Activated CD4-positive, alpha-beta T cell treated with anti-CD3 and anti-CD28 coated beads, Interleukin-2, Interleukin-4, amounts not matched to agents 100 ng/mL and 50 ng/mL, durations not matched to agents 16 hours and 8 hours (primary cell): ENCODE measurements around the gene HNRNPAB.
"Not testable (repeated sequence)": the region's sequence is repeated elsewhere in the genome, so short reads cannot be mapped to it uniquely, and the experiment has no call there.

Source experiments
- DNase-seq: peaks from one replicate; pipeline ENCODE4 v3.0.0-alpha.2; 2020; ENCODE audit warnings: low spot score

The HNRNPAB gene

DNA sequence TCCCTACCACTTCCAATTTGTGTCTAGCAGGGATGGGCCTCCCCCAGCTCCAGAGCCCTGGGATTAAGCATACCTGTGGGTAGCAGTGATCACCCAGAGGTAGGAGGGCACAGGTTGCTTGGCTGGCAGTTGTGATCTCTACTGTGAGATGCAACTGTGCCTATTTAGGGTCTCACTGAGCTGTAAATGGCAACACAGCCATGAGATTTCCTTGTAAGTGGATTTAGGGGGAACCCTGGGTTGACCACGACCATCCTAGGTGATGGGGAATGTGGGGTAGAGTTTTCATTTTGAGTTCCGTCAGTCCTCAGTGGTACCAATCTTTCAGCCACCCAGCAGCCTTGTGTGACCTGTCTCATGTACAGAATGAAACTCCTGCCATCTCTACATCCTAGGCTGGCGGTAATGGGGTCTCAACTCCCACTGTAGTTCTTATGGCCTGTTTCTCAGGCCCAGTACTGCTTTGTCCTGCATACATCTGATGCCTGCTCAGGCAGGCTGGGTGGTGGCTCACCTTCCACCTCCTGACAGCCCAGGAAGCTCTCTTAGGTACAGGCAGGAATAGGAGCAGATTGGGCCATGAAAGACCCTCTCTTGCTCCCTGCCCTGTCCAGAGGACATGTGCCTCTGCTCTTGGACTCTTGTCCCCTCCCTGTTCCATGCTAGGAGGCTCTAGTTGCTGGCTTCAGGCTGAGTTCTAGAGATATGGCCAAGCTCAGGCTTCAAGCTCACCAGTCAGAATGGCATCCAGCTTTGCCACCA, 8.1 kb downstream of the HNRNPAB start:
- DNase-seq = no peak

DNA sequence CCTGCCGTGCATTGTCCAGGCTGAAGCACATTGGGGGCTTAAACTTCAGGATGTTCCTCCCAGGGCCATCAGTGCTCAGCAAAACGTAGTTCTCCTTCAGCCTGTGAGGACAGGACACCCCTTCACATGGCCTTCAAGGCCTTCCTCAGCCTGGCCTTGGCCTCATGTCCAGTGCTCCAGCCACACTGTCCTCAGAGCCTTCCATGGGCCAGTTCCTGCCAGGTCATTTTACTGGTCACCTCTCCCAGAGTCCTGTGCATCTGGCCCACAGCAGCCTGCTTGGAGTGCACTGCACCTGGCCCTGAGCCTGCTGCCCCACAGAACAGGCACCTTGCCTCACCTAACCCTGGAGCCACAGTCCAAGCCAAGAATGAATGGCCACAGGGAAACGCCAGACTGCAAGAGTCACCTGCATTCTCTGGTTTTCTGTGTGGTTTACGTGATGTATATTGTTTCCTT, 8.7 kb downstream of the HNRNPAB start:
- DNase-seq = no peak

DNA sequence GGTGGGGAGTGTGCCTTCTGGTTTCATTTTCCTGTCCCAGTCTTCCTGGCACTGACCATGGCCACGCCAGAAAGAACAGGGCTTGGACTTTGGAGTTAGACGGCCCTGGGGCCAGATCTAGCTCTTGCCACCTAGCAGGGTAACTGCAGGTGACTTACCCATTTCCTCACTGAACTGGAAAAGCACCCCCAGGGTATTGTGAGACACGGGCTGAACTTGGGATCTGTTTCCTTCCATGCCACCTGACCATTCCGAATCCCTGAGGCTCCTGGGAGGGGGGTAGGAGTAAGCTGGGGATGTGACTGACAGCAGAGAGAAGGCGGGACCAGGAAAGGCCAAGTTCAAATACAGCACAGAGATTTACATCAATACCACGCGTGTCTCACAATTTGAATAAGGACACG, 9.4 kb downstream of the HNRNPAB start:
- DNase-seq = no peak

DNA sequence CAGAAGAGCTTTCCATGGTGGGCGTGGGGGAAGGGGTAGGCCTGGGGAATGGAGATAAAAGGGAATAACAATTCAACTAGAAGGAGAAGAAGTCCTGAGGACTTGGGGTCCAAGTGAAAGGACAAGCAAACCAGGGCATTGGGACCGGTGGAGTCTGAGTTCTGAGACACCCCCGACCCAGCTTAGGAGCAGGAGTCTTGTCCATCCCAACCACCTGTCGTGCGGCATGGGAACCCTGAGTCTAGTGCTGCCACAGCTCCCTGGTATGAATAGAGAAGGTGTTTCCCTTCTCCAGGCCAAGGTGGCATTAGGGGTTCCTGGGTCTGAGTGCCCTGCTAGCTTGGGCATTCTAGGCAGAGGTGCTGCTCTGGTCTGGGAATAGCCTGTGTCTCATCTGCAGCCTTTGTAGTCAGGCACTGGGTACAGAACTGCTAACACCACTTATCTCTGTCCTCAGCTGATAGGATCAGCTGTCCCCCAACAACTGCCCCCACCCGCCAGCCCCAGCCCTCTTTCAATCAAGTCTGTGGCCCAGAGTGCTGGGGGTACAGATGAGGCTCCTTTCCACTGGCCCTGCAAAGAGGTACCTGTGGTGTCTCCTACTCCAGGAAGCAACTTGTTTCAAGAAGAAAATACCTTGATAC, 9.9 kb downstream of the HNRNPAB start:
- no peak for DNase-seq

DNA sequence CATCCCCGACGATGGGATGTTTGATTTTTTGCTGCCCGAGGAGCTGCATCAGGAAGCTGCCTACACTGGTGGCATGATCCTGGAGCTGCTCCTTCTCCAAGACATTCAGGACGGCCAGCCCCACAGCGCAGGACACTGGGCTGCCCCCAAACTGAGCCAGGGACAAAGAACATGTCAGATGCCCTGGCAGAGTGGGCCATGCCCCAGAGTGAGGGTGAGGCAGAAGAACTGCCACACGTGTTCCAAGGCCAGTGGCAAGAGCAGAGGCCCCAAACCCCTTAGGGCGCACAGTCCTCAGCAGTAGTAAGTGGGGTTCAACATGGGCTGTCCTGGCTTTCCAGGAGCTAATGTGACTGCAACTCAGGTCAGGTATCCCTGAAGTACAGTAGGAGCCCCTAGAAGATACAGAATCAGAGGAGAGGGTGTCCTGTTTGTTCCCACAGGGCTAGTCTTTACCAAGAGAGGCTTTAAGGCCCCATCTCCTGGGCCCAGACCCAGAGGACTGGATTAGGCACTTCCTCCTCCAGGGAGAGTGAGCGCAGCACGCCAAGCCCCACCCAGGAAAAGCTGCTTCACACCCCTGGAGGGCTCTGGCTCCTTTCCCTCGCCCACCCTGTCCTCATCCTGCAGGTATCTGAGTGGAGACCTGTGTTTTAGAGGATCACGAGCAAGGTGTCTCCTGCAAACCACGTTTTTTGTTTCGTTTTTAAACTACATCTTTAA, 11.1 kb downstream of the HNRNPAB start:
- no peak for DNase-seq

DNA sequence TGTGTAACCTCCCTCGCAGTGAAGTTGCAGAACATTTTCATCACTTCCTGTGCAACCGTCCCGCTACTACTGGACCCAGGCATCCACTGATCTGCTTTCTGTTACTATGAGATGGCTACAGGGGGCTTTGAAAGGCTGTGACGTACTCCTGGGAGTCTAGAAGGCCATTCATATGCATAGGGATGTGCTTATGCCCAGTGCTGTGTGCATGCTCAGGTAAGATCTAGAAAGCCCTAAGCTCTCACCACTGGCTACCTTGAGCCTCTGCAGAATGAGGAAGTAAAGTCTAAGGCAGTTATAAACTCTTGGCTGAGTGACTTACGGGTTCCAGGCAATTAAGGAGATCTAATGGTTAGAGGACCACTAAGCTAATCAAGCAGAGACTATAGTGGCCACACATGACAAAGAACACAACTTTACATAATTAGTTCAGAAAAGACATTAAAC, 11.8 kb downstream of the HNRNPAB start:
- no peak for DNase-seq

DNA sequence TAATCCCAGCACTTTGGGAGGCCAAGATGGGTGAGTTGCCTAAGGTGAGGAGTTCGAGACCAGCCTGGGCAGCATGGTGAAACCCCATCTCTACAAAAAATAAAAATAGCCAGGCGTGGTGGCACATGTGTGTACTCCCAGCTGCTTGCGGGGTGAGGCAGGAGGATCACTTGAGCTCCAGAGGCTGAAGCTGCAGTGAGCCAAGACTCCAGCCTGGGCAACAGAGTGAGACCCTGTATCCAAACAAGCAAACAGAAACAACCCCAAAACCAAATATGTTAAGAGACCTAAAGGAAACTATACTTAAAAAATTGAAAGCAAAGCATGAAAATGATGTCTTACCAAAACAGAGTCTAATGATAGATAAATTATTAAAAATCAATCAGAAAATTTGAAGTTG, 12.4 kb downstream of the HNRNPAB start:
- no peak for DNase-seq

DNA sequence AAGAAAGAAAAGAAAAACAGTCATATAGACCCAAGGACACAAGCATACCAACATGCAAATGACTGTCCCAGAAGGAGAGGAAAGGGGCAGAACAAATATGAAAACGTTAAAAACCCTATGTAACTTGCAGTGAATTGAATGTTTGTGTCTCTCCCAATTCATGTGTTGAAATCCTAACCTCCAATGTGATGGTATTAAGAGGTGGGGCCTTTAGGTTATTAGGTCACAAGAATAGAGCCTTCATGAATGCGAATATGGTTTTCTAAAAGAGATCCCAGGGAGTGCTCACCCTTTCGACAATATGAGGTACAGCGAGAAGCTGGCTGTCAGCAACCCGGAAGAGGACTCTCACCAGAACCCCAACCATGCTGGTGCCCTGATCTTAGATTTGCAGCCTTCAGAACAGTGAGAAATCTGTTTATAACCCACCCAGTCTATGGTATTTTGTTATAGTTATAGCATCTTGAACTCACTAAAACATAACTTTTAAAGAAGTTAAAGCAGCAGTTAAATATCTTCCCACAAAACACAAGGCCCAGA, 14.0 kb downstream of the HNRNPAB start:
- DNase-seq = no peak

DNA sequence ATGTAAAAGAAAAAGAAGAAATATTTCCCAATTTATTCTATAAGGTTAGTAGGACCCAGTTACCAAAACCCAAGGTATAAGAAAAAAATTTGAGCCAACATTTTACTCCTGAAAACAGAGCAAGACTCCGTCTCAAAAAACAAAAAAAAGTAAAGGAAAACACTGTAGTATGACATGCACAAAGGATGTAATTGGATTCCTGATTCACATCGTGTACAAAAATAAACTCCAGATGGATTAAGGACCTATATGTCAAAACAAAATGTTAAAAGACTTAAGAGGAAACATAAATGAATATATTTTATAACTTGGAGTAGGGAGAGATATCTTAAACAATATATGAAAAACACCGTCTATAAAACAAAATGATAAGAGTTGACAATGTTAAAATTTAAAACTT, 14.5 kb downstream of the HNRNPAB start:
- no peak for DNase-seq

DNA sequence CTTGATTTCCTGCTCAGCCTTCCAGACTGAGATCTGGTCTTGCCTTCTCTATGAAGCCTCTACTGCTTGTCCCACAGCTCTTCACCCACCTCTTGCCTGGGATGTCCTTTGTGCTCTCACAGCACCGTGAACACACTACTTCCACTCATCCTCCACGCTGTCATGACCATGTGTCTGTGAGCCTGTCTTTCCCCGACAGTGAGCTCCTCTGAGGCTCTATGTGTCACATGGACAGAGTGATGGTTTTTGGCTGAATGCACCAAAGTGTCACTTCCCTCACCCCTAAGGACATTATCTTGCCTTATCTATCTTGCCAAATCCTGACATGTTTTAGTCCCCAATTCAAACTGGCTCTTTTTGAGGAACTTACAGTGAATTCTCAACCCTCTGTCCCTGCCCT, 16.9 kb downstream of the HNRNPAB start:
- DNase-seq = no peak

DNA sequence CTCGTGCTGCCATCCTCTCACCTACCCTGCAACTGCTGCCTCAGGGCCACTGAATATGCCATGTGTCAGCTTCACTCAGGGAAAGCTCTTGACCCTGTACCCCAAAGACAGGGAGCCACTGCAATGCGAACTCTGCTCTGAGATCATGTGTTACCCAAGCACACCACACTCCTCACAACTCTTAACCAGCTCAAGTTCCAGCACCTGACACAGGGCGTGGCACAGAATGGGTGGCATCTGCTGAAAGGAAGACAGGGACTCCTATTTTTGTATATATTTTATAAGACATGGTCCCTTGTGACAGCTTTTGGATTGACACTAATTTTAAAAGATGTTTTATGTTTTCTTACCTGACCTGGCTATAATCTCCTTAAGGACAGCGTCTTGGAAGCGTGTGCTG, 17.5 kb downstream of the HNRNPAB start:
- no peak for DNase-seq

DNA sequence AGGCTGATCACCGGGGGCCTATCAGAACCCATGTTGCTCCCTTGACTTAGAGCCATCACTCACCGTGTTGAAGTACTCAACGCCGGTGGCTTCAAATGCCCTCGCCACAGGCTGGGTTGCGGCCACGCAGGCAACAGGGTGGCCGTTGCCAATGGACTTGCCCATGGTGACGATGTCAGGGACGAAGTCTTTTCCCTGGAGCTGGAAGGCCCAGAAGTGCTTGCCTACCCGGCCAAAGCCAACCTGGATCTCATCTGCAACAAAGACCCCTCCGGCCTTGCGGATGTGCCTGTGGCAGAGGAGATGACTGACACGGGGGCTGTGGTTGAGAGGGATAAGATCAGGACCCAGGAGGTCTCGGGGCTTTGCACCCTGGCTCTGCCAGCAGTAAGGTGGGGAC, 18.0 kb downstream of the HNRNPAB start:
- no peak for DNase-seq

DNA sequence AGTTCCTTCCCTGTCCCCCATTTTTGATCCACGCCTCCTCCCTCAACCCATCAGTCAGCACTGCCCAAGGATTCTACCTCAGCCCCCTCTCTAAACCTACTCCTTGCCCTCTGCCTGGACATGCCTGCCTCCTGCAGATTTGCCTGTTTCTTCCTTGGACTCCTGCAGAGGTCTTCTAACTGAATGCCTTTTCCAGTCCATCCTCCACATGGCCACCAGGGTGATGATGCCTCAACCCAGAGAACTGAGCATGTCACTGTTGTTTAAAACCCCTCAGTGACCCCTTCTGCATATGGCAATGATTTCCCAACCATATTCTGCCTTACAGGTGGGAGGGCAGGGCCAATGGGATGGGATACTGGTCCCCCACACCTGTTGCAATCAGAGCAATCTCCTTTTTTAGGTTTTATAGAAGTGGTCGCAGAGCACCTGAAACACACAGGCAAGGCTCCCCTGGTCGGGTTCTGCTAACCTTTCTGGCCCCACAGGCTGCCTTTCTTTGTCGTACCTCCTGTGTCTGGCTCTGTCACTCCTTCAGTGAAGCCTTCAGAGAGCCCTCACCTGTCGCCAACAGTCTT, 19.0 kb downstream of the HNRNPAB start:
- DNase-seq = no peak

DNA sequence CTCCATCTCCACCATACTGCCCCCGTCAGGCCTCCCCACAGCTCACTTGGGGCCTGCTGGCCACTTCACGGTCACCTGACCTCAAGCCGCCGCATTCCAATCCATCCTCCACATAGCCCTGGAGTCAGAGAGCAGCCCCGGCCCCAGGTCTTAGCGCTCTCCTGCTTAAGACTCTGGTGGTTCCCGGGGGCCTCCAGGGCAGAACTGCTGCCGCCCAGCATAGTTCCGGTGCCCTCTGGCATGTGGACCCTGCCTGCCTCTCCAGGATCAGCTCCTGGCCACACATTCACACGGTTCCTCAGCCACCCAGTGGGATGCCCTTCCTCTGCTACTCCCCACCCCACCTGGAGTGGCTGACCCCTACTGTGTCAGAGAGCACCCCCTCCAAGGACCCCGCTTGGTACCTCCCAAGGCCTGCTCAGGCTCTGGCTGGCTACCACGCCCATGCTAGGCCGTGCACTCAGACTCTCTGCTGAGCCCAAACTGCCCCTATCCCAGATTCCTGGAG, 19.5 kb downstream of the HNRNPAB start:
- no peak for DNase-seq

DNA sequence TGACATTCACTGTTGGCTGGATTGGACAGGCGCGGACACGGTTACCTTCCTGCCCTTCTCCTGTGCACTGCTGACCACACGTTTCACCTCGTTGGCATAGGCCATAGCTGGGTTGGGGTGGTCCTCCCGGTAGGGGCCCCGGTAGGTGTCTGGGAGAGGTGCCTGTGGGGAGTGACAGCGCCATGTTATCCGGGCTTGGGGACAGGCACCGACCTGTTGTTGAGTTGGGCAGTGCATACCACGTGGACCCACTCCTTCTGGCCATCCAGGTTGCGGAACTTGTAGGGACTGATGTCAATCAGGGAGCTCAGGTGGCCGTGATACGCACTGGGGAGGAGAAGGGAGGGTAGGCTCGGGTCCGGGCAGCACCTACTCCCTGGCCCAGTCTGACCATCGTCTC, 20.1 kb downstream of the HNRNPAB start:
- DNase-seq = no peak

DNA sequence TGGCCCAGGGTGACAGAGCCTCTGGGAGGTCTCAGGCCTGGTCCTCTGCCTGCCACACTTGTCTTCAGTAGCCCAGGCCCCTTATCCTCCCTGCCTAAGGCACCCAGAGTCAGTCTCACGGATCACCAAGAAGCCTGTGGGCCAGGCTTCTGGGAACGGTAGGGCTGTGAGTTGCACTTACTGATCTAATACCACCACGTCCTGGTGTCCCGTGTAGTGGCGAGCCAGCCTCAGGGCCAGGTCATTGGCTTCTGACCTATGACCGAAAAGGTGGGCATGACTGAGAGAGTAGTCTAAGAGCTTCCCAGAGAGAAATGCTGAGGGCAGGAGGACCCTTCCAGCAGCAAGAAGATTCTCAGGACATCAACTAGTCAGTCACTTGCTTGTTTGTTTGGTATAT, 20.8 kb downstream of the HNRNPAB start:
- no peak for DNase-seq

DNA sequence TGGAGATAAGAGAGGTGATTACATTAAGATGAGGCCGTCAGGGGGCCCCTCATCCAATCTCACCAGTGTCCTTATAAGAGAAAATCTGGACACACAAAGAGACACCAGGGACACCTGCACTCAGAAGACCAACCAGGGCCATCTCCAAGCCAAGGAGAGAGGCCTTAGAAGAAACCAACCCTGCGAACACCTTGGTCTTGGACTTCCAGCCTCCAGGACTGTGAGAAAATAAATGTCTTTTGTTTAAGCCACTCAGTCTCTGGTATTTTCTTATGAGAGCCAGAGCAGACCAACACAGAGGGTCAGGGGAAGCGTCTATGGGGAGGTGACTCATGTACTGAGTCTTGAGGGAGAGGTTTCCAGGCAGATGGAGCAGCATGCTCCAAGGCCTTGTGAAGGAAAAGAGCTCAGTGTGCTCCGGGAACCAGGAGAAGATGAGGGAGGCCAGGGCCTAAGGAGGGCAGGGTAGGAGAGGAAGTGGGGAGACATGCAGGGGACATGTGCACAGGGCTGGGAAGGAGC, 22.9 kb downstream of the HNRNPAB start:
- DNase-seq = no peak

DNA sequence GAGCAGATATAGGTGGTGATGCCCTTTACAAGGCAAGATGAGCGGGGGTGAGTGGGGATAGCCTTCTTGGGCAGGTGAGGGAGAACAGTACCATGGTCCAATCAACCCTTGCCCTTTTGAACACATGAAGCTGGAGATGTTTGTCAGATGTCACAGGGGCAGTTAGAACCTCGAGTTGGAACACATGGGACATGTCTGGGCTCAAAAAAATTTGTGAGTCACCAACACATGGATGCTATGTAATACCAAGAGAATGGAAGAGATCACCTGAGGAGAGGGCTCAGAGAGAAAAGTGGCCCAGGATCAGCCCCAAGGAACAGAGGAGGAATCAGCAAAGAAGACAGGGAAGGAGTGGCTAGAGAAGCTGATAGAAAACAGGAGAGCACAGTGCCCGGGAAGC, 23.6 kb downstream of the HNRNPAB start:
- no peak for DNase-seq

DNA sequence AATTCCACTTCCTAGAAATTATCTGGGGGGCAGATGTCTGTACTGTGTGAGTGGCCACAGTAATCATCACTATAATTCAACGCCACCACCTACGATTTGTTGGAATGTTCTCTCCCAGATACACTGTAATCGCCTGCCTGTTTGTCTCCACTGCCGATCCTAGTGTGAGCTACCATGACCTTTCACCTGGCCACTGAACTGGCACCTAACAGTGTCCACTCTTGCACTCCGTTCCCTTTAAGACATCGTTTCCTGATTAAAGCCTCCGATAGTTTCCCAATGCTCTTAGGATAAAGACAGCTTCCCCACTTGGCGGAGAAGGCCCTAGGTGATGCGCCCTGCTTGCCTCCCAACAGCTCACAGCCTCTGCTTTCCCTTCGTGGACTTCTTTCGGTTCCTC, 24.3 kb downstream of the HNRNPAB start:
- DNase-seq = no peak

DNA sequence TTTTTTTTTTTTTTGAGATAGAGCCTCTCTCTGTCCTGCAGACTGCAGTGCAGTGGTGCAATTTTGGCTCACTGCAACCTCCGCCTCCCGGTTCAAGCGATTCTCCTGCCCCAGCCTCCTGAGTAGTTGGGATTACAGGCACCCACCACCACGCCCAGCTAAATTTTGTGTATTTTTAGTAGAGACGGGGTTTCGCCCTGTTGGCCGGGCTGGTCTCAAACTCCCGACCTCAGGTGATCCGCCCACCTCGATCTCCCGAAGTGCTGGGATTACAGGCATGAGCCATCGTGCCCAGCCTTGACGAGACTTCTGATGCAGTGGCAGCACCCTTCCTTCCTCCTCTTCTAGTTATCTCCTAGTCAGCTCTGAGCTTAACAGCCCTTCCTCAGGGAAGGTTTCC, 24.8 kb downstream of the HNRNPAB start:
- DNase-seq = not testable (repeated sequence)

DNA sequence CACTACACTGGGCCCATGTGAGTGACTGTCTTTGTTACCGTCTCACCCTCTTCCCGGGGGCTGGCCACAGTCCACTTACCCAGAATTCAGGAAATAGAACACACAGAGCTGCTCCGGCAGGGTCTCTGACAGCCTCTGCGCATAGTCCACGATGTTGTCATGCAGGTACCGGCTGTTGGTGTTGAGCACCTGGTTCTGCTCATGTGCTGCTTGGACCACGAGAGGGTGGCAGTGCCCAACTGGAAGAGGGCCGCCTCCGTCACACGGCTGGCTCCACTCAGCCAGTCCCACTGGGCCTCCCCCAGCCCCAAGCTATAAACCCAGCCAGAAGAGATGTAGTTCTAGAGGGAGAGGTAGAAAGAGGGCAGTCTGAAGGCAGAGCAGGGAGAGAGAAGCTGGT, 25.5 kb downstream of the HNRNPAB start:
- no peak for DNase-seq
